GM12891 (cell line): ENCODE data around the gene DCDC2B.

Experiments
- POLR2A ChIP-seq: IDR thresholded peaks from 2 replicates; pipeline ENCODE4 v1.6.1; 2011; ENCODE audit warnings: low read depth, low read length, control low read depth
- POLR2AphosphoS5 ChIP-seq: IDR thresholded peaks from 2 replicates; pipeline ENCODE4 v1.6.1; 2011; ENCODE audit warnings: low read depth, low read length, control low read depth
- SPI1 ChIP-seq: IDR thresholded peaks from 2 replicates; pipeline ENCODE4 v1.6.1; 2011; ENCODE audit warnings: low read depth, low read length, control low read depth
- TAF1 ChIP-seq: IDR thresholded peaks from 2 replicates; pipeline ENCODE4 v1.6.1; 2011; ENCODE audit warnings: low read depth, low read length, control low read depth

DNA sequence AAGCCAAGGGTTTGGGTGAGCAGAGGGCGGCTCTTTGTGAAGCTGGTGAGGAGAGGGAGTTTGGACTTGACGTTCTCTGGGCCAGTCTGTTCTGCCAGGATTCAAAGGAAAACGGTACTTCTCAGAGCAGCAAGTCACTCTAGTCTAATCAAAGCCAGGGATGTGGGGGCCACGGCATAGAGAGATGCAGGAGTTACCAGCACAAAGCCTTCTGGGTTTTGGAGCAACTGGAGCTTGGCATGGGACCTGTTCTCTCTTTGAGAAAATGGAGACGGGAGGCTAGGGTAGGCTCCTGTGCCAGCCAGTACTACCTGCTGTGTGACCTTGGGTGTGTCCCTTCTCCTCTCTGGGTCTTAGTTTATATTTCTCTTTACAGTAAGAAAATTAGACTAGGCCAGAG is 27.3 kb upstream of the DCDC2B start:
- TF ChIP-seq POLR2A (no peak), TAF1 (no peak), POLR2AphosphoS5 (no peak), SPI1 (no peak)
